GM21526 (cell line): ENCODE data around the gene C17orf78.
"Not testable (repeated sequence)": the region's sequence is repeated elsewhere in the genome, so short reads cannot be mapped to it uniquely, and the experiment has no call there.

Experiments used
- ATAC-seq: cut with Tn5 transposase; IDR thresholded peaks from one replicate; pipeline ENCODE4 v1.9.1; 2021; ENCODE audit warnings: moderate library complexity; ENCODE audit not compliant: unreplicated experiment, low FRiP score

Gene C17orf78

GRCh38 chr17:37430051-37430627 is 54.4 kb downstream of the C17orf78 start:
- ATAC-seq: no peak

DNA sequence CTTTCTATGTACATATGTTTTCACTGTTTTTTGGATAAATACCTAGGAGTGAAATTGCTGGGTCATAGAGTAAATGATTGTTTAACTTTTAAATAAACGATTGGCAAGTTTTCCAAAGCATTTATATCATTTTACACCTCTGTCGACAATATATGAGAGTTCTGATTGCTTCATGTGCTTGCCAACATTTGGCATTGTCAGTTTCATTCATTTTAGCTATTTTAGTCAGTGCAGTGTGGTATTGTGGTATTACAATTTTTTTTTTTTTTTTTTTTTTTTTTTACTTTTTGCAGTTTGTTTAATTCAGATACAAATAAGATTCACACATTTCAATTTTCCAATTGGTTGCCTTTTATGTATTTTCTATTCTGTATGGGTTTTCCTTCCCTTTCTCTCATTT is 56.9 kb downstream of the C17orf78 start:
- ATAC-seq: no peak

DNA sequence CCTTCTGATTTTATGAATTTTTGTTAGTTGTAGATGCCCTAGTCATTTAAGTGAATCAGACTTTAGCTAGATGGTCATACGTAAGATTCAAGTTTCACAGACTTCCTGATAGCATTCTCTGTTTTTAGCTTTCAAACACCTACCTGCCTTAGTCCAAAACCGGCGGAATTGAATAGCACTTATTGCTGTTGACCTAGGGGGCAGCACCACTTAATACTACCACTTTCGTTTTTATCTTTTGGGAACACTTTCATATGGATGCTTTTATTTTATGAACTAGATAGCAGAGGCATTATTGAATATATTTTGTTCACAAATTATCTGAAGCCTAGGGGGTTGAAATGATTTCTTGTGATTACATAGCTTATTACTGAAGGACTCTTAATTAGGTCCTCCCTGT is 62.4 kb downstream of the C17orf78 start:
- ATAC-seq: no peak

DNA sequence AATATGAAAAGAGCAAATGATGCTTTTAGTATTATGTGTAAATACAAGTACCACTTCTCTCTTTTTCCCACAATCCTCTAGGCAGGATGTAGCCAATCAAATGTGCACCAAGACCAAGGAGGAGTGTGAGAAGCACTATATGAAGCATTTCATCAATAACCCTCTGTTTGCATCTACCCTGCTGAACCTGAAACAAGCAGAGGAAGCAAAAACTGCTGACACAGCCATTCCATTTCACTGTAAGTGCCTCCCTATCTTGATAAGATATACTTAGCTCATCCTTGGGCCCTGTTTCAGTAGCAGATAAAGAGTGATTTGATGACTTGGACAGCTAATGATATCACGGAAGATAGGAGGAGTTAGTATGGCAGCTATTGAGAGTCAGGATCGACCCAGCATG is 64.6 kb downstream of the C17orf78 start:
- no peak for ATAC-seq

GRCh38 chr17:37441369-37442014 is 65.7 kb downstream of the C17orf78 start:
- ATAC-seq: not testable (repeated sequence)
